ENCODE results near the gene CARD14.

Gene CARD14

DNA sequence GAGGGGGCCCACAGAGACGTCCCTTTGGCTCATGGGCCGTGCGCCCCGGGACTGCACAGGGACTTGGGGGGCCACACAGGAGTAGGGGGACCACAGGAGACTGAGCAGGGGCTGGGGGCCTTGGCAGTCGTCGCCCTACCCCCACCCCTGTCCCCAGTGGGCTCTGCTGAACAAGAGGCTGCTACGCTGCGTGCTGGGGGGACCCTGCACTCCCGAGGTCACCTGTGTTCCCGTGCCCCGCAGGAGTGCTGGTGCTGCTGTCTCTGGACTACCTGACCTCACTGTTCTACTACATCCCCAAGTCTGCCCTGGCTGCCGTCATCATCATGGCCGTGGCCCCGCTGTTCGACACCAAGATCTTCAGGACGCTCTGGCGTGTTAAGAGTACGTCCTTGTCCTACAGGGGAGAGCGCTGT is 76.4 kb downstream of the CARD14 start:
- no peak overlapping the region for H3K27ac ChIP-seq
- ChIA-PET POLR2A (ENCODE audit: low non-redundant PET) (no interaction called here), CTCF (no interaction called here)
- DNase-seq (ENCODE audit: low spot score) = no peak
- TF ChIP-seq, protein P1, sequence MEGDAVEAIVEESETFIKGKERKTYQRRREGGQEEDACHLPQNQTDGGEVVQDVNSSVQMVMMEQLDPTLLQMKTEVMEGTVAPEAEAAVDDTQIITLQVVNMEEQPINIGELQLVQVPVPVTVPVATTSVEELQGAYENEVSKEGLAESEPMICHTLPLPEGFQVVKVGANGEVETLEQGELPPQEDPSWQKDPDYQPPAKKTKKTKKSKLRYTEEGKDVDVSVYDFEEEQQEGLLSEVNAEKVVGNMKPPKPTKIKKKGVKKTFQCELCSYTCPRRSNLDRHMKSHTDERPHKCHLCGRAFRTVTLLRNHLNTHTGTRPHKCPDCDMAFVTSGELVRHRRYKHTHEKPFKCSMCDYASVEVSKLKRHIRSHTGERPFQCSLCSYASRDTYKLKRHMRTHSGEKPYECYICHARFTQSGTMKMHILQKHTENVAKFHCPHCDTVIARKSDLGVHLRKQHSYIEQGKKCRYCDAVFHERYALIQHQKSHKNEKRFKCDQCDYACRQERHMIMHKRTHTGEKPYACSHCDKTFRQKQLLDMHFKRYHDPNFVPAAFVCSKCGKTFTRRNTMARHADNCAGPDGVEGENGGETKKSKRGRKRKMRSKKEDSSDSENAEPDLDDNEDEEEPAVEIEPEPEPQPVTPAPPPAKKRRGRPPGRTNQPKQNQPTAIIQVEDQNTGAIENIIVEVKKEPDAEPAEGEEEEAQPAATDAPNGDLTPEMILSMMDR (conservative IDR thresholded peaks at IDR 0.05; ENCODE audit: low read depth) = no peak

DNA sequence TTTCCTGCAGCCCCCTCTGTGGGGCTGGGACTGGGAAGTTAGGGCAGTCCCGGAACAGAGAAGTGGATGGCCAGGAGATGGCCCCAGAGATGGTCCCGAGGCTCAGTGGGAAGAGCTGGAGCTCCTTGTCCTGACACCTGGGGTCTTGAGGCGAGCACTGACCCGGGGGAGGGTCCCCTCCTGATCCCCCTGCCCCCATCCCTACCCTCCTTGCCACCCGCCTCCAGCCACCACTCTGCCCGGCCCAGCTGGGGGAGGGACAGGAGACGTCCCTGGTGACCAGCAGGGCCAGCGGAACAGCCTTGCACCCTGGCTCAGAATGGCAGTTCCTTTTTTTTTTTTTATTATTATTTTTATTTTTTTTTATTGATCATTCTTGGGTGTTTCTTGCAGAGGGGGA is 76.9 kb downstream of the CARD14 start:
- no peak overlapping the region for H3K27ac ChIP-seq
- ChIA-PET POLR2A (ENCODE audit: low non-redundant PET) (no interaction called here), CTCF (no interaction called here)
- TF ChIP-seq, protein P1 (conservative IDR thresholded peaks at IDR 0.05; ENCODE audit: low read depth) = no peak
- DNase-seq (ENCODE audit: low spot score) = no peak

DNA sequence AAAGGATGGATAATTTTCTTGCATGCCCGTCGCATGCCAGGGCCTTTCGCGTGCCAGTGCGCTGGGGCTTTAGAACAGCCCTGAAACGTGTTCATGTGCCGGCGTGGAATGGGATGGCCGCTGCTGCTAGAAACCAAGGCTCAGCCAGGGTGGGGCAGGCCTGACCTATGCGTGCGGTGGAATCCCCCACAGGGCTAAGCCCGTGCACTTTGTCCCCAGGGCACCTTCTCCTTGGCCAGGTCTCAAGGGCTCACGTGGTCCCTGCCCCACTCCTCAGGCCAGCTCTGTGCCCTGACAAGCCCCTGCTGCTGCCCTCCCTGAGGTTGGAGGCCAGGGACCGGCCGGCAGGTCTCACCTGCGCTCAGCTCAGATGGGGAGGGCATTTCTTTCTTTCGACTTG is 77.7 kb downstream of the CARD14 start:
- ChIA-PET POLR2A (ENCODE audit: low non-redundant PET) (no interaction called here), CTCF (no interaction called here)
- TF ChIP-seq, protein P1 (conservative IDR thresholded peaks at IDR 0.05; ENCODE audit: low read depth) = no peak
- no peak for DNase-seq (ENCODE audit: low spot score)
- H3K27ac ChIP-seq = no peak overlapping the region

DNA sequence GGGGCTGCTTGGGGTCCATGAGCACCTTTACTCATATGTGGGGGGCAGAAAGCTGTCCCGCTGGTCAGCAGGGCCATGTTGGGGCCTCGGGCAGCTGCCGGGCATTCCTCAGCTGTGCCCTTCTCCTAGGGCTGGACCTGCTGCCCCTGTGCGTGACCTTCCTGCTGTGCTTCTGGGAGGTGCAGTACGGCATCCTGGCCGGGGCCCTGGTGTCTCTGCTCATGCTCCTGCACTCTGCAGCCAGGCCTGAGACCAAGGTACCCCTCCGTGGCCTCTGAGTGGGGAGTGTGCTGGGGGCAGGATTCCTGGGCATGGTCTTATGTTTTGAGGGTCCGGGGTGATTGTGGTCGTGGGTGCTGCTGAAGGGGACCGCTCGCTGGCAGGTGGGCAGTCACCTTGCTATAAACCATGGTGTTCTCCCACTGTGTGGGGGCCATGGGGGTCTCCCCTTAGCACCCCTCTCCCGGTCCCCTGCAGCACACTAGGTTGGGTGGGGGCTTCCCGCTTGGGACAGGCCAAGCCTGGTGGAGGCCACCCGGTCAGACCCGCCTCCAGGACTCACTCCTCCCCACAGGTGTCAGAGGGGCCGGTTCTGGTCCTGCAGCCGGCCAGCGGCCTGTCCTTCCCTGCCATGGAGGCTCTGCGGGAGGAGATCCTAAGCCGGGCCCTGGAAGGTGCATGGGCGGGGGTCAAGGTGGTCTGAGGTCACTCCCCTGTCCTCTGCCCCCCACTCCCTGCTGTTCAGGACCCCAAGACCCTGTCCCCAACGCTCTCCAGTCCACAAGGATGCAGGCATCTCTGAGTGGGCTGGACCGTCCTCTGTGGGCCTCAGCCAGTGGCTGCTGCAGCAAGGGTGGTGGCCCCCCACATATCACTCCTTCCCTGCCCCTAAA is 78.4 kb downstream of the CARD14 start:
- no peak overlapping the region for H3K27ac ChIP-seq
- TF ChIP-seq, protein P1 (conservative IDR thresholded peaks at IDR 0.05; ENCODE audit: low read depth) = no peak
- no peak for DNase-seq (ENCODE audit: low spot score)
- ChIA-PET POLR2A (ENCODE audit: low non-redundant PET) (no interaction called here), CTCF (no interaction called here)

DNA sequence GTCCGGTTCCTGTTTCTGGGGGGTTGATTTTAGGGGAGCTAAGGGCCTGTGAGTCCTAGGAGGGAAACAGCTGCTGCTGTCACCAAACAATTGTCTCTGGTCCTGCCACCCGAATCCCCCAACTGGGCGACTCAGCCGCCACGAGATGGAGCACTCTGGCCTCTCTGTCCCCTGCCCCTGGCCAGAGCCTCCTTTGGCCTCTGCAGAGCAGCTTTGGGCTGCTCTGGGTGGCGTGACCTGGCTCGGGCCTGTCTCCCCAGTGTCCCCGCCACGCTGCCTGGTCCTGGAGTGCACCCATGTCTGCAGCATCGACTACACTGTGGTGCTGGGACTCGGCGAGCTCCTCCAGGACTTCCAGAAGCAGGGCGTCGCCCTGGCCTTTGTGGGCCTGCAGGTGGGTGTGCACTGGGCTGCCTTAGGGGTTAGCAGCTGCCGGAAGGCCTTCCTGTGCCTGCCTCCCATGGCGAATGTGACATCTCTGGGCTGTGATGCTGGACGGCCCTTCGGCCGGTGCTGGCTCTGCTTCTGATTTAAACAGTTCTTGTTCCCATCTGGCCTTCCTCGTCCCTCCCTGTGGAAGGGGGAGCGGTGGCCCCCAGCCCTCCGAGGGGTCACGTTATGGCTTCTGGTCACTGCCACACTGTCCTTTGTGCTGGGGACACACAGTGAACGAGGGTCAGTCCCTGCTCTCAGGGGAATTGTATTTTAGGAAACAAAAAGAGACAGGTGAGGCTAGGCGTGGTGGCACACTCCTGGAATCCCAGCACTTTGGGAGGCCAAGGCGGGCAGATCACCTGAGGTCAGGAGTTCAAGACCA is 79.3 kb downstream of the CARD14 start:
- ChIA-PET CTCF (no interaction called here), POLR2A (ENCODE audit: low non-redundant PET) (no interaction called here)
- DNase-seq (ENCODE audit: low spot score) = no peak
- TF ChIP-seq, protein P1 (conservative IDR thresholded peaks at IDR 0.05; ENCODE audit: low read depth) = no peak
- no peak overlapping the region for H3K27ac ChIP-seq

DNA sequence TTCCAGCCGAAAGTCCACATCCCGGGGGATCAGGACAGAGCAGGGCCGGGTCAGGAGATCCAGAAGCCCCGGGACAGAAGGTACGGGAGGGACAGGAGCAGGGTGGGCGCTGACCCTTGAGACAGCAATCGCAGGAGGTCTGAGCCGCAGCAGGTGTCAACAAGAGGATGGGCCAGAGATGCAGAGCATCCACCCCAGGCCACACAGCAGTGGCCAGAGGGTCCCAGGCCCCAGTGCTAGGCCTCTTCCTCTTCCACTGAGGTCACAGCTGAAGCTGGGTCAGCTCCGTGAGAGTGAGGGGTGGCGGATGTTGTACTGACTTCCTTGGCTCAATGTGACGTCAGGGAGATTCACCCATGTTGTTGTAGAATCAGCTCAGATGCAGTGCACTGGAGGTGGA is 82.1 kb downstream of the CARD14 start:
- POLR2A ChIA-PET (ENCODE audit: low non-redundant PET) = interaction anchor here (0.6 kb wide), 1 partner anchor 139 kb away, joined by 4 read pairs; no protein-coding TSS in a partner anchor
- peak overlapping the region; percentile 47 for H3K27ac ChIP-seq
- TF ChIP-seq, protein P1 (conservative IDR thresholded peaks at IDR 0.05; ENCODE audit: low read depth) = no peak
- CTCF ChIA-PET = no interaction called here
- DNase-seq (ENCODE audit: low spot score) = no peak

All from RWPE1 (cell line).